ENCODE results near the gene PRDM13. TPM values are rescaled to one million over a fixed set of nuclear protein-coding genes. Genes with fewer than 3 reads are reported as not detected.
A peak's percentile ranks its signal among the peaks of the same experiment; 100 is the strongest.

Gene PRDM13
- total and polyA plus RNA-seq, 2 experiments from 2014 or later = not detected

GRCh38 chr6:99587792-99588191 is 18.8 kb upstream of the PRDM13 start:
- Histone ChIP-seq H4K20me1 (ENCODE audit: insufficient read depth) (no peaks in the 10 kb centered on the region), H3F3A (ENCODE audit: insufficient read depth) (0 out of 2 replicates have a peak, but pooled peaks cover 3% of the 10 kb centered on the region), H3K9me2 (ENCODE audit: insufficient read depth) (no peaks in the 10 kb centered on the region), H3K4me3 (no peak overlapping the region), H3K9ac (no peak overlapping the region), H3K27ac (no peak overlapping the region), H3K79me2 (ENCODE audit: insufficient read depth) (no peaks in the 10 kb centered on the region), H3K4me2 (ENCODE audit: unreplicated experiment) (no peak overlapping the region), H3K27me3 (replicated peaks; ENCODE audit: insufficient read depth) (peaks cover 58% of the 10 kb centered on the region), H3K4me1 (ENCODE audit: insufficient read depth) (no peaks in the 10 kb centered on the region), H2AFZ (no peak overlapping the region), H3K9me3 (ENCODE audit: low read depth) (no peaks in the 10 kb centered on the region), H3K36me3 (ENCODE audit: low read depth) (no peaks in the 10 kb centered on the region)
- DNase-seq = no peak
- in situ Hi-C loops (cut with MboI) = no loop called here
- TF ChIP-seq EZH2phosphoT487 (IDR thresholded peaks at IDR 0.05; ENCODE audit: insufficient read depth, low read depth) (no peak), EZH2 (IDR thresholded peaks at IDR 0.05; ENCODE audit: insufficient read depth, poor library complexity, severe bottlenecking) (no peak)
- 78 to 81% methylated on average over 4 of the region's 4 CpGs for WGBS, 2 experiments (ENCODE audit: low coverage in 1 of 2, low lambda C conversion rate in 2 of 2, missing lambda C conversion rate in 2 of 2)

DNA sequence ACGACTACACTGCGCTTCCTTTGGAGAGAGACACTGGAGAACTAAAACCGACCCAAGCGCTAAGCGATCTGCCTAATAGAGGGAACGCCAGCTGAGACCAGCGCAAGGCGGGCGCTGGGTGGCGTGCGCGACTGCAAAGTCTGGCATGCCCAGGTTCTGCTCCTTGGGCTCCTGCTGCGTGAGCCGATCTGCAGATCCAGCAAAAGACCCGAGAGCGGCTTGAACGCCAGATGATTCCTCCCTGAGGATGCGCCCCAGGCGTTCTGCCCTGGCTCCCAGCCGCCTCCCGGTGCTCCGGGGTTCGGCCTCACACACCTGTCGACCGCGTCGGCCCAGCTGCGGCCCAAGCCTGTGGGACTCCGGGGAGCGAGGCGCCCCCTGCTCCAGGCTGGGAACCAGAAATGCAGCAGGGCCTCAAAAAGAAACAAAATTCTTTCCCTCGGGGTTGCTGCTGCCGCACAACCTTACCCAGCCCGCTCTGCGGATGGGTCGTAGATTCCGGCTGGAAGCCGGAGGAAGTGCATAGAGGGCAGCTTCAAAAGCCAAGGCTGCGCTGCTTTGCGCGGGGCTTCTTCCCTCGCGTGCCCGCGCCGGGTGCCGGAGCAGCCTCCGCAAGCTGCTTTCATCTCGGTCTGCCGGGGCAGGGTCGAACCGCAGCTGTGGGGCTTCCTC is 17.9 kb upstream of the PRDM13 start:
- H3K79me2 ChIP-seq (ENCODE audit: insufficient read depth) = no peaks in the 10 kb centered on the region
- H3F3A ChIP-seq (ENCODE audit: insufficient read depth) = 0 out of 2 replicates have a peak, but pooled peaks cover 3% of the 10 kb centered on the region
- H3K27ac ChIP-seq = no peak overlapping the region
- H3K9me3 ChIP-seq (ENCODE audit: low read depth) = no peaks in the 10 kb centered on the region
- H3K4me1 ChIP-seq (ENCODE audit: insufficient read depth) = no peaks in the 10 kb centered on the region
- TF ChIP-seq EZH2phosphoT487 (IDR thresholded peaks at IDR 0.05; ENCODE audit: insufficient read depth, low read depth) (no peak), EZH2 (IDR thresholded peaks at IDR 0.05; ENCODE audit: insufficient read depth, poor library complexity, severe bottlenecking) (peak; percentile 65)
- peak overlapping the region; percentile 79 for H3K4me2 ChIP-seq (ENCODE audit: unreplicated experiment)
- peak overlapping the region; percentile 11; the same call in 1 of the 2 replicates for H3K9ac ChIP-seq
- 4 to 6% methylated on average over 49 to 52 of the region's 52 CpGs for WGBS, 2 experiments (ENCODE audit: low coverage in 1 of 2, low lambda C conversion rate in 2 of 2, missing lambda C conversion rate in 2 of 2)
- H3K9me2 ChIP-seq (ENCODE audit: insufficient read depth) = no peaks in the 10 kb centered on the region
- H3K36me3 ChIP-seq (ENCODE audit: low read depth) = no peaks in the 10 kb centered on the region
- no peaks in the 10 kb centered on the region for H4K20me1 ChIP-seq (ENCODE audit: insufficient read depth)
- peak overlapping the region; percentile 84 for H2AFZ ChIP-seq
- in situ Hi-C loops (cut with MboI) = no loop called here
- H3K4me3 ChIP-seq = peak overlapping the region; percentile 76
- H3K27me3 ChIP-seq (replicated peaks; ENCODE audit: insufficient read depth) = peaks cover 66% of the 10 kb centered on the region
- peak; percentile 77 for DNase-seq

- Histone ChIP-seq H3K36me3 (ENCODE audit: low read depth) (no peaks in the 10 kb centered on the region), H3K4me1 (ENCODE audit: insufficient read depth) (no peaks in the 10 kb centered on the region), H3K79me2 (ENCODE audit: insufficient read depth) (no peaks in the 10 kb centered on the region), H3K4me2 (ENCODE audit: unreplicated experiment) (peak overlapping the region; percentile 79), H3K9me3 (ENCODE audit: low read depth) (no peaks in the 10 kb centered on the region), H2AFZ (peak overlapping the region; percentile 84), H3K9ac (no peak overlapping the region; the same call in 1 of the 2 replicates), H3K9me2 (ENCODE audit: insufficient read depth) (no peaks in the 10 kb centered on the region), H3K27me3 (replicated peaks; ENCODE audit: insufficient read depth) (peaks cover 71% of the 10 kb centered on the region), H4K20me1 (ENCODE audit: insufficient read depth) (no peaks in the 10 kb centered on the region), H3K27ac (no peak overlapping the region), H3K4me3 (peak overlapping the region; percentile 76), H3F3A (ENCODE audit: insufficient read depth) (0 out of 2 replicates have a peak, but pooled peaks cover 3% of the 10 kb centered on the region)
- DNase-seq = peak; percentile 52
- in situ Hi-C loops (cut with MboI) = no loop called here
- WGBS, 2 experiments (ENCODE audit: low coverage in 1 of 2, low lambda C conversion rate in 2 of 2, missing lambda C conversion rate in 2 of 2) = 9 to 10% methylated on average over 20 to 21 of the region's 21 CpGs
- TF ChIP-seq EZH2phosphoT487 (IDR thresholded peaks at IDR 0.05; ENCODE audit: insufficient read depth, low read depth) (no peak), EZH2 (IDR thresholded peaks at IDR 0.05; ENCODE audit: insufficient read depth, poor library complexity, severe bottlenecking) (no peak)
Observed at GRCh38 chr6:99589290-99589672, 17.4 kb upstream of the PRDM13 start.

GRCh38 chr6:99589907-99590493 is 16.6 kb upstream of the PRDM13 start:
- Histone ChIP-seq H3K9ac (no peak overlapping the region), H3K4me1 (ENCODE audit: insufficient read depth) (no peaks in the 10 kb centered on the region), H3K9me2 (ENCODE audit: insufficient read depth) (no peaks in the 10 kb centered on the region), H2AFZ (no peak overlapping the region), H3K27ac (no peak overlapping the region), H3K27me3 (replicated peaks; ENCODE audit: insufficient read depth) (peaks cover 78% of the 10 kb centered on the region), H3K79me2 (ENCODE audit: insufficient read depth) (no peaks in the 10 kb centered on the region), H3F3A (ENCODE audit: insufficient read depth) (0 out of 2 replicates have a peak, but pooled peaks cover under 1% of the 10 kb centered on the region), H3K9me3 (ENCODE audit: low read depth) (no peaks in the 10 kb centered on the region), H3K4me3 (no peak overlapping the region), H3K4me2 (ENCODE audit: unreplicated experiment) (no peak overlapping the region), H4K20me1 (ENCODE audit: insufficient read depth) (no peaks in the 10 kb centered on the region), H3K36me3 (ENCODE audit: low read depth) (no peaks in the 10 kb centered on the region)
- 67 to 74% methylated on average over 9 to 10 of the region's 10 CpGs for WGBS, 2 experiments (ENCODE audit: low coverage in 1 of 2, low lambda C conversion rate in 2 of 2, missing lambda C conversion rate in 2 of 2)
- no peak for TF ChIP-seq EZH2 (IDR thresholded peaks at IDR 0.05; ENCODE audit: insufficient read depth, poor library complexity, severe bottlenecking)
- TF ChIP-seq EZH2phosphoT487 (IDR thresholded peaks at IDR 0.05; ENCODE audit: insufficient read depth, low read depth) = 0 out of 2 replicates have a peak, but pooled peaks have one; percentile 44
- in situ Hi-C loops (cut with MboI) = no loop called here
- DNase-seq = no peak

All from GM23248 (cell line).